Brain microvascular endothelial cell (primary cell): ENCODE results near the gene ACAN.
A peak's percentile ranks its signal among the peaks of the same experiment; 100 is the strongest.

Source experiments
- DNase-seq: peaks from one replicate; pipeline ENCODE4 v3.0.0-alpha.2; 2020
- H3K27ac ChIP-seq: fragments of 250-450 bp; sonication (Bioruptor Pico); 2 replicates; pipeline ENCODE4 v1.5.1; 2020; ENCODE audit warnings: mild to moderate bottlenecking, moderate library complexity
- H3K27me3 ChIP-seq: fragments of 250-450 bp; sonication (Bioruptor Pico); replicated peaks from 2 replicates; pipeline ENCODE4 v1.5.1; 2020; ENCODE audit warnings: mild to moderate bottlenecking
- H3K36me3 ChIP-seq: fragments of 250-450 bp; sonication (Bioruptor Pico); replicated peaks from 2 replicates; pipeline ENCODE4 v1.5.1; 2020; ENCODE audit warnings: mild to moderate bottlenecking
- H3K4me3 ChIP-seq: 2 replicates; pipeline ENCODE4 v1.5.1; 2011; ENCODE audit warnings: low read depth, mild to moderate bottlenecking, control low read depth, low read length, moderate library complexity
- in situ Hi-C: cut with HindIII; loops from 2 replicates; pipeline ENCODE4 v1.10.0; 2017; ENCODE audit warnings: low sequenced_read_pairs, low pct_ligation_motif_present
- TF ChIP-seq, protein P1 (sequence below): IDR thresholded peaks from 2 replicates; pipeline ENCODE4 v1.5.1; 2011; ENCODE audit warnings: low read depth, mild to moderate bottlenecking, moderate library complexity, low read length, control low read depth, inconsistent platforms; ENCODE audit errors: missing control alignments

The ACAN gene

DNA sequence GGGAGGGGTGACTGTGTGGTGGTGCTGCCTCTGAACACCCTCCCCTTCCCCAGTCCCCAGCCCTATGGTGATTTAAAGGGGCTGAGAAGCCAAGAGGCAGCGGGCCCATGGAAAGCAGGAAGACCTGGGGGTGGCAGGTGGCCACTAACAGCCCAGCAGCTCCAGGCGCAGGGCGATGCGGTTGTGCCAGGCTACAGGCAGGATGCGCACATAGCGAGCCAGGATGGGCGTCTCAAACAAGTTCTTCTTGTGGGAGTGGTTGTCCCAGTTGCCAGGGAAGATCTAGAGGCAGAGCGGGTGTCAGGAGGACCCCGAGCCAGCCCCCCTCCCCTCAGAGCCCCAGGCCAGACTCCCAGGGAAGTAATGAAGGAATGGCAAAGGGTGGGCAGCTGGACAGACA lies 96.0 kb downstream of the ACAN start:
- no peak for DNase-seq
- TF ChIP-seq, protein P1, sequence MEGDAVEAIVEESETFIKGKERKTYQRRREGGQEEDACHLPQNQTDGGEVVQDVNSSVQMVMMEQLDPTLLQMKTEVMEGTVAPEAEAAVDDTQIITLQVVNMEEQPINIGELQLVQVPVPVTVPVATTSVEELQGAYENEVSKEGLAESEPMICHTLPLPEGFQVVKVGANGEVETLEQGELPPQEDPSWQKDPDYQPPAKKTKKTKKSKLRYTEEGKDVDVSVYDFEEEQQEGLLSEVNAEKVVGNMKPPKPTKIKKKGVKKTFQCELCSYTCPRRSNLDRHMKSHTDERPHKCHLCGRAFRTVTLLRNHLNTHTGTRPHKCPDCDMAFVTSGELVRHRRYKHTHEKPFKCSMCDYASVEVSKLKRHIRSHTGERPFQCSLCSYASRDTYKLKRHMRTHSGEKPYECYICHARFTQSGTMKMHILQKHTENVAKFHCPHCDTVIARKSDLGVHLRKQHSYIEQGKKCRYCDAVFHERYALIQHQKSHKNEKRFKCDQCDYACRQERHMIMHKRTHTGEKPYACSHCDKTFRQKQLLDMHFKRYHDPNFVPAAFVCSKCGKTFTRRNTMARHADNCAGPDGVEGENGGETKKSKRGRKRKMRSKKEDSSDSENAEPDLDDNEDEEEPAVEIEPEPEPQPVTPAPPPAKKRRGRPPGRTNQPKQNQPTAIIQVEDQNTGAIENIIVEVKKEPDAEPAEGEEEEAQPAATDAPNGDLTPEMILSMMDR = no peak
- no peak overlapping the region for H3K27ac ChIP-seq
- no peaks in the 10 kb centered on the region for H3K27me3 ChIP-seq
- peaks cover 6% of the 10 kb centered on the region for H3K36me3 ChIP-seq
- in situ Hi-C loops = no loop called here
- H3K4me3 ChIP-seq = no peak overlapping the region

DNA sequence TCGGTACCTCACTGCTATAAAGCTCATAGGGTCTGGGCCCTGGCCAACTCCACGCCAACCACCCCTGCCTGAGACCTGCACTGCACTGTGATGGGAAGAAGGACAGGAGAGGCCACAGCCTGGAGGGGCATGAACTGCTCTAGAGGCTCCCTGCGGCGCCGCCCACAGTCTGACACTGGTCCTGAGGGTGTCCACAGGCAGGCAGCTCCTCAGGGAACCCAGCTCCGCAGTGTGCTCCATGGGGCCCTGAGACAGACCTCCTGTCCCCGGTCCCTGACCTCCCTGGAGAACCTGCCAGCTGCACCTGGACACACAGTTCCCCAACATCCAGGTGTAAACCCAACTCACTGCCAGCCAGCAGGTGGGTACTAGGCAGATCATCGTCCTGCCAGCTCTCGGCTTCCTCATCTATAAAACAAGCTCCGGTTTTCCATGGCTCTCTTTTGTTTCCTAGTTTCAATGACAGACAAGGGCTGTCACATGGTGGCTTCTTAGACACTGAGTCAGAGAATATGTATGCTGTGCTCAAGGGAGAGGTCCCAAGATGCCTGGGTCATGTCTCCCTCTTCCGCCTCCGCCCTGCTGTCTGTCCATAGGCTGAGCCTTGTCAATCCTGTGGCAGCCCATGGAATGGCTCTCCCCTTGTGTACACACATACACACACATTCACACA lies 97.2 kb downstream of the ACAN start:
- TF ChIP-seq, protein P1 = no peak
- no peaks in the 10 kb centered on the region for H3K27me3 ChIP-seq
- in situ Hi-C loops = loop anchor here (25.0 kb wide), 1 partner anchor 112 kb away; no protein-coding TSS in a partner anchor
- peak overlapping the region; percentile 80 for H3K27ac ChIP-seq
- no peak overlapping the region for H3K4me3 ChIP-seq
- H3K36me3 ChIP-seq = peaks cover 12% of the 10 kb centered on the region
- DNase-seq = peak; percentile 84

GRCh38 chr15:88900982-88901418 lies 97.8 kb downstream of the ACAN start:
- TF ChIP-seq, protein P1 = no peak
- no peak for DNase-seq
- H3K36me3 ChIP-seq = peaks cover 18% of the 10 kb centered on the region
- peak overlapping the region; percentile 80 for H3K27ac ChIP-seq
- no peak overlapping the region for H3K4me3 ChIP-seq
- H3K27me3 ChIP-seq = no peaks in the 10 kb centered on the region
- in situ Hi-C loops = loop anchor here (25.0 kb wide), 1 partner anchor 111 kb away; no protein-coding TSS in a partner anchor

GRCh38 chr15:88901508-88902220 lies 98.4 kb downstream of the ACAN start:
- Histone ChIP-seq H3K27me3 (no peaks in the 10 kb centered on the region), H3K36me3 (peaks cover 22% of the 10 kb centered on the region), H3K27ac (no peak overlapping the region), H3K4me3 (no peak overlapping the region)
- DNase-seq = no peak
- in situ Hi-C loops = loop anchor here (25.0 kb wide), 1 partner anchor 111 kb away; no protein-coding TSS in a partner anchor
- TF ChIP-seq, protein P1 = no peak

DNA sequence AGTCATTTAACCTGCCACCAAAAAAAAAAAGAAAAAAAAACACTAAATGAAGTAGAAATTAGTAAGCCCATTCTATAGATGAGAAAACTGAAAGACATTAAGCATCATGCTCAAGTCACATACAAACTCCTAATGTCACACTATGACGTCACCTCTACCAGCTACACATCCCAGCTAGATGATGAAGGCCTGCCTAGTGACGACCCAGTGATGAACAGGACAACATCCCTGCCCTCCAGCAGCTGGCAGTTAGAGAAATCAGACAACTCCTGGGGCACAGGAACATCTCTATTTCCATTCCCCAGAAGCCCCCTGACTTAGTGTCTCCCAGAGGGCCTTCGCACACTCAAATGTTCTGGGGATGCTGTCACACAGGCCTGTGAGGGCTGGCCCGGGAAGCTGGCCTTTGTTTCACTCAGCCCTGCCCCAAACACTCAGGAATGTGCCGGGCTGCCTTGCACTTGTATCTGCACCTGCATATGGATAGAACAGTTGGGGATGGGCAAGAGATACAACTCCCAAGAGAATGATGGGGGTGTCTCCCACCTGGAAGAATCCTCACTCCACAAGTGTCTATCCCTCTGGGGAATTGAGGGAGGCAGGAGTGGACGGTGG lies 99.1 kb downstream of the ACAN start:
- Histone ChIP-seq H3K36me3 (peaks cover 24% of the 10 kb centered on the region), H3K27me3 (no peaks in the 10 kb centered on the region), H3K27ac (no peak overlapping the region), H3K4me3 (no peak overlapping the region)
- in situ Hi-C loops = loop anchor here (25.0 kb wide), 1 partner anchor 110 kb away; no protein-coding TSS in a partner anchor
- TF ChIP-seq, protein P1 = no peak
- no peak for DNase-seq
